SK-N-SH (cell line): ENCODE results near the gene GTF2I.
"Not testable (repeated sequence)": the region's sequence is repeated elsewhere in the genome, so short reads cannot be mapped to it uniquely, and the experiment has no call there.

Source experiments
- EP300 ChIP-seq, 2 experiments: IDR thresholded peaks; 2 replicates each; pipeline versions ENCODE4 v1.4.0 to v1.6.1; 2012; ENCODE audit warnings: borderline replicate concordance in 1 of 2, low read depth in 1 of 2, low read length in 1 of 2
- EZH2phosphoT487 ChIP-seq: fragments of 200-600 bp; sonication (generic); IDR thresholded peaks from 2 replicates; pipeline ENCODE4 v1.6.1; 2017; ENCODE audit warnings: low read depth, mixed run types, mild to moderate bottlenecking, antibody characterized with exemption, moderate library complexity, borderline replicate concordance
- FOXJ3 ChIP-seq: sonication (generic); formaldehyde crosslinking; IDR thresholded peaks from 2 replicates; pipeline ENCODE4 v1.5.1; 2020; ENCODE audit warnings: mild to moderate bottlenecking, missing genetic modification reagents
- GABPA ChIP-seq: IDR thresholded peaks from 2 replicates; pipeline ENCODE4 v1.4.0; 2012; ENCODE audit warnings: low read depth, mild to moderate bottlenecking
- GATA2 ChIP-seq: sonication (generic); formaldehyde crosslinking; IDR thresholded peaks from 2 replicates; pipeline ENCODE4 v1.5.0; 2020; ENCODE audit warnings: mild to moderate bottlenecking, missing genetic modification reagents
- POLR2AphosphoS5 ChIP-seq: IDR thresholded peaks from 2 replicates; pipeline ENCODE4 v1.6.1; 2012; ENCODE audit warnings: low read depth, low read length
- RFX5 ChIP-seq: IDR thresholded peaks from 2 replicates; pipeline ENCODE4 v1.6.1; 2012; ENCODE audit warnings: mild to moderate bottlenecking, improper control_type of control experiment, low read length
- RXRA ChIP-seq: IDR thresholded peaks from 2 replicates; pipeline ENCODE4 v1.4.0; 2012; ENCODE audit warnings: low read depth, mild to moderate bottlenecking, borderline replicate concordance
- TCF12 ChIP-seq: IDR thresholded peaks from 2 replicates; pipeline ENCODE4 v1.4.0; 2012
- TEAD4 ChIP-seq: IDR thresholded peaks from 2 replicates; pipeline ENCODE4 v1.4.0; 2012; ENCODE audit warnings: mild to moderate bottlenecking, borderline replicate concordance; ENCODE audit not compliant: insufficient read depth
- TF ChIP-seq, protein P1 (sequence below): IDR thresholded peaks from 2 replicates; pipeline ENCODE4 v1.4.0; 2012; ENCODE audit warnings: low read depth
- TF ChIP-seq, protein P2 (sequence below): fragments of 200-600 bp; sonication (generic); IDR thresholded peaks from 2 replicates; pipeline ENCODE4 v1.6.1; 2017; ENCODE audit warnings: antibody characterized with exemption, mild to moderate bottlenecking, moderate library complexity
- TF ChIP-seq, protein P3 (sequence below): IDR thresholded peaks from 2 replicates; pipeline ENCODE4 v1.4.0; 2012; ENCODE audit warnings: low read depth, borderline replicate concordance

DNA sequence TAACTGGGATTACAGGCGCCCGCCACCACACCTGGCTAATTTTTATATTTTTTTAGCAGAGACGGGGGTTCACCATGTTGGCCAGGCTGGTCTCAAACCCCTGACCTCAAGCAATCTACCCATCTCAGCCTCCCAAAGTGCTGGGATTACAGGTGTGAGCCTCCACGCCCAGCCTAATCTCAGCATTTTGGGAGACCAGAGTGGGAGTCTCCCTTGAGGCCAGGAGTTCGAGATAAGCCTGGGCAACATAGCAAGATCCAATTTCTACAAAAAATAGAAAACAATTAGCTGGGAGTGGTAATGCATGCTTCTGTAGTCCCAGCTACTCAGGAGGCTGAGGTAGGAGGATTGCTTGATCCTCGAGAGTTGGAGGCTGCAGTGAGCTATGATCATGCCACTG, 46.9 kb downstream of the GTF2I start:
- TF ChIP-seq GABPA; POLR2AphosphoS5; EZH2phosphoT487; FOXJ3 (CRISPR knock-in tag); EP300 (IDR thresholded peaks at IDR 0.05; ENCODE audit: borderline replicate concordance in 1 of 2, low read depth in 1 of 2, low read length in 1 of 2); TEAD4; GATA2 (CRISPR knock-in tag); RXRA; RFX5; TCF12: not testable (repeated sequence)
- TF ChIP-seq, protein P1, sequence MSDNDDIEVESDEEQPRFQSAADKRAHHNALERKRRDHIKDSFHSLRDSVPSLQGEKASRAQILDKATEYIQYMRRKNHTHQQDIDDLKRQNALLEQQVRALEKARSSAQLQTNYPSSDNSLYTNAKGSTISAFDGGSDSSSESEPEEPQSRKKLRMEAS: not testable (repeated sequence)
- TF ChIP-seq, protein P2, sequence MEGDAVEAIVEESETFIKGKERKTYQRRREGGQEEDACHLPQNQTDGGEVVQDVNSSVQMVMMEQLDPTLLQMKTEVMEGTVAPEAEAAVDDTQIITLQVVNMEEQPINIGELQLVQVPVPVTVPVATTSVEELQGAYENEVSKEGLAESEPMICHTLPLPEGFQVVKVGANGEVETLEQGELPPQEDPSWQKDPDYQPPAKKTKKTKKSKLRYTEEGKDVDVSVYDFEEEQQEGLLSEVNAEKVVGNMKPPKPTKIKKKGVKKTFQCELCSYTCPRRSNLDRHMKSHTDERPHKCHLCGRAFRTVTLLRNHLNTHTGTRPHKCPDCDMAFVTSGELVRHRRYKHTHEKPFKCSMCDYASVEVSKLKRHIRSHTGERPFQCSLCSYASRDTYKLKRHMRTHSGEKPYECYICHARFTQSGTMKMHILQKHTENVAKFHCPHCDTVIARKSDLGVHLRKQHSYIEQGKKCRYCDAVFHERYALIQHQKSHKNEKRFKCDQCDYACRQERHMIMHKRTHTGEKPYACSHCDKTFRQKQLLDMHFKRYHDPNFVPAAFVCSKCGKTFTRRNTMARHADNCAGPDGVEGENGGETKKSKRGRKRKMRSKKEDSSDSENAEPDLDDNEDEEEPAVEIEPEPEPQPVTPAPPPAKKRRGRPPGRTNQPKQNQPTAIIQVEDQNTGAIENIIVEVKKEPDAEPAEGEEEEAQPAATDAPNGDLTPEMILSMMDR: not testable (repeated sequence)
- TF ChIP-seq, protein P3, sequence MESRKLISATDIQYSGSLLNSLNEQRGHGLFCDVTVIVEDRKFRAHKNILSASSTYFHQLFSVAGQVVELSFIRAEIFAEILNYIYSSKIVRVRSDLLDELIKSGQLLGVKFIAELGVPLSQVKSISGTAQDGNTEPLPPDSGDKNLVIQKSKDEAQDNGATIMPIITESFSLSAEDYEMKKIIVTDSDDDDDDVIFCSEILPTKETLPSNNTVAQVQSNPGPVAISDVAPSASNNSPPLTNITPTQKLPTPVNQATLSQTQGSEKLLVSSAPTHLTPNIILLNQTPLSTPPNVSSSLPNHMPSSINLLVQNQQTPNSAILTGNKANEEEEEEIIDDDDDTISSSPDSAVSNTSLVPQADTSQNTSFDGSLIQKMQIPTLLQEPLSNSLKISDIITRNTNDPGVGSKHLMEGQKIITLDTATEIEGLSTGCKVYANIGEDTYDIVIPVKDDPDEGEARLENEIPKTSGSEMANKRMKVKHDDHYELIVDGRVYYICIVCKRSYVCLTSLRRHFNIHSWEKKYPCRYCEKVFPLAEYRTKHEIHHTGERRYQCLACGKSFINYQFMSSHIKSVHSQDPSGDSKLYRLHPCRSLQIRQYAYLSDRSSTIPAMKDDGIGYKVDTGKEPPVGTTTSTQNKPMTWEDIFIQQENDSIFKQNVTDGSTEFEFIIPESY: not testable (repeated sequence)
